RPMI8226 (cell line): ENCODE results near the gene PRICKLE2.

Experiments
- DNase-seq: peaks from one replicate; pipeline ENCODE4 v3.0.0-alpha.2; 2015

The PRICKLE2 gene

GRCh38 chr3:64125561-64125960 lies 99.7 kb downstream of the PRICKLE2 start:
- no peak for DNase-seq

- no peak for DNase-seq
These were observed 101.3 kb downstream of the PRICKLE2 start for GRCh38 chr3:64123931-64124330.

- DNase-seq, result no peak
These were observed 102.8 kb downstream of the PRICKLE2 start for GRCh38 chr3:64122476-64122875.

- DNase-seq, result no peak
These were observed 103.4 kb downstream of the PRICKLE2 start for GRCh38 chr3:64121750-64122311.

- DNase-seq, result no peak
These were observed 104.4 kb downstream of the PRICKLE2 start for GRCh38 chr3:64120876-64121275.

GRCh38 chr3:64117483-64117882 lies 107.8 kb downstream of the PRICKLE2 start:
- no peak for DNase-seq

GRCh38 chr3:64114651-64115050 lies 110.6 kb downstream of the PRICKLE2 start:
- no peak for DNase-seq

GRCh38 chr3:64111872-64112271 lies 113.4 kb downstream of the PRICKLE2 start:
- DNase-seq, result no peak

GRCh38 chr3:64111083-64111482 lies 114.2 kb downstream of the PRICKLE2 start:
- DNase-seq, result no peak

GRCh38 chr3:64110071-64110470 lies 115.2 kb downstream of the PRICKLE2 start:
- no peak for DNase-seq

GRCh38 chr3:64109438-64109837 lies 115.8 kb downstream of the PRICKLE2 start:
- no peak for DNase-seq

GRCh38 chr3:64108784-64109317 lies 116.4 kb downstream of the PRICKLE2 start:
- DNase-seq, result no peak

- no peak for DNase-seq
These were observed 117.0 kb downstream of the PRICKLE2 start for GRCh38 chr3:64108231-64108630.

- DNase-seq, result no peak
These were observed 118.1 kb downstream of the PRICKLE2 start for GRCh38 chr3:64107190-64107589.

- DNase-seq, result no peak
These were observed 119.5 kb downstream of the PRICKLE2 start for GRCh38 chr3:64105816-64106215.

- DNase-seq, result no peak
These were observed 120.6 kb downstream of the PRICKLE2 start for GRCh38 chr3:64104691-64105111.

- no peak for DNase-seq
These were observed 121.3 kb downstream of the PRICKLE2 start for GRCh38 chr3:64104006-64104405.

- no peak for DNase-seq
These were observed 122.1 kb downstream of the PRICKLE2 start for GRCh38 chr3:64103131-64103530.

- DNase-seq, result no peak
These were observed 123.1 kb downstream of the PRICKLE2 start for GRCh38 chr3:64102147-64102546.

GRCh38 chr3:64099316-64099715 lies 126.0 kb downstream of the PRICKLE2 start:
- DNase-seq, result no peak

- DNase-seq, result no peak
These were observed 126.6 kb downstream of the PRICKLE2 start for GRCh38 chr3:64098670-64099069.

- DNase-seq, result no peak
These were observed 127.3 kb downstream of the PRICKLE2 start for GRCh38 chr3:64097920-64098319.

- DNase-seq, result no peak
These were observed 129.5 kb downstream of the PRICKLE2 start for GRCh38 chr3:64095802-64096201.

GRCh38 chr3:64094713-64095079 lies 130.6 kb downstream of the PRICKLE2 start:
- no peak for DNase-seq
